Measurements from ENCODE around the gene OR2AT4.

The OR2AT4 gene

DNA sequence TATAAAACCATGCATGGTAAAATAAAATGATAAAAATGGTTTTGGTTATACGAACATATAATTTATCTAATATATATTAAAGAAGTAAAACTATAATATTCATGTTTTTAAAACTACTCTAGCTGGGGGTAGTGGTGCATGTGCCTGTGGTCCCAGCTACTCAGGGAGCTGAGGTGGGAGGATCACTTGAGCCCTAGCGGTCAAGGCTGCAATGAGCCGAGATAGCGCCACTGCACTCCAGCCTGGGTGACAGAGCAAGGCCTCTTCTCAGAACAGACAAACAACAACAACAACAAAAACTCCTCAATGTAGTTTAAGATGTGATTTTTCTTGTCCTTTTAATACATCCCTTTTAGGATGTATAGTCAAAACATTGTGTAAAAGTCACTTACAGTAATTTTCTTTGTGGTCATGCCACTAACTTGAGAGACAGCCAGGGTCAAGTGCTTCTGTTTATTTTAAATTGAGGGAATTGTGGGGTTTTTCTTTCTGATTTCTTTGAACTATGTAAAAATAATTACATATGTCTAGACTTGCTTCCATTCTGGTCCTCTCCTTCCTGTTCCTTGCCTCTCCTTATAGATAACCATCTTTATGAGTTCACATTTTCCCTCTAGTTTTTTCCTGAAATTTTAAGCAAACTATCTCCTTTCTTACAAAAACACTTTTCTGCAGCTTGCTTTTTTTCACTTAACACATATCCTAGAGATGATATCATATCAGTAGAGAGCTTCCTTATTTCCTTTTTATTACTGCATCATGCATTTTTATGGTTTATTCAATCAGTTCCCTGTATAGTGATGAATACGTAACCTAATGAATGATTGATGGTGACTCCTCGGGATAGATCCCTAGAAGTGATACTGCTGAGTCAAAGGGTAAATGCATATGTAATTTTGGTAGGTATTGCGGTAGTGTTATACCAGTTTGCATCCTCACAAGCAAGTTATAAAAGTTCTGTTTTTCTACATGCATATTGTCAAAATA, 9.1 kb downstream of the OR2AT4 start:
- H3K27ac ChIP-seq = no peak overlapping the region
- TF ChIP-seq, protein P1, sequence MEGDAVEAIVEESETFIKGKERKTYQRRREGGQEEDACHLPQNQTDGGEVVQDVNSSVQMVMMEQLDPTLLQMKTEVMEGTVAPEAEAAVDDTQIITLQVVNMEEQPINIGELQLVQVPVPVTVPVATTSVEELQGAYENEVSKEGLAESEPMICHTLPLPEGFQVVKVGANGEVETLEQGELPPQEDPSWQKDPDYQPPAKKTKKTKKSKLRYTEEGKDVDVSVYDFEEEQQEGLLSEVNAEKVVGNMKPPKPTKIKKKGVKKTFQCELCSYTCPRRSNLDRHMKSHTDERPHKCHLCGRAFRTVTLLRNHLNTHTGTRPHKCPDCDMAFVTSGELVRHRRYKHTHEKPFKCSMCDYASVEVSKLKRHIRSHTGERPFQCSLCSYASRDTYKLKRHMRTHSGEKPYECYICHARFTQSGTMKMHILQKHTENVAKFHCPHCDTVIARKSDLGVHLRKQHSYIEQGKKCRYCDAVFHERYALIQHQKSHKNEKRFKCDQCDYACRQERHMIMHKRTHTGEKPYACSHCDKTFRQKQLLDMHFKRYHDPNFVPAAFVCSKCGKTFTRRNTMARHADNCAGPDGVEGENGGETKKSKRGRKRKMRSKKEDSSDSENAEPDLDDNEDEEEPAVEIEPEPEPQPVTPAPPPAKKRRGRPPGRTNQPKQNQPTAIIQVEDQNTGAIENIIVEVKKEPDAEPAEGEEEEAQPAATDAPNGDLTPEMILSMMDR (conservative IDR thresholded peaks at IDR 0.05) = no peak

GRCh38 chr11:75084883-75085282, 11.8 kb downstream of the OR2AT4 start:
- H3K27ac ChIP-seq = no peak overlapping the region

DNA sequence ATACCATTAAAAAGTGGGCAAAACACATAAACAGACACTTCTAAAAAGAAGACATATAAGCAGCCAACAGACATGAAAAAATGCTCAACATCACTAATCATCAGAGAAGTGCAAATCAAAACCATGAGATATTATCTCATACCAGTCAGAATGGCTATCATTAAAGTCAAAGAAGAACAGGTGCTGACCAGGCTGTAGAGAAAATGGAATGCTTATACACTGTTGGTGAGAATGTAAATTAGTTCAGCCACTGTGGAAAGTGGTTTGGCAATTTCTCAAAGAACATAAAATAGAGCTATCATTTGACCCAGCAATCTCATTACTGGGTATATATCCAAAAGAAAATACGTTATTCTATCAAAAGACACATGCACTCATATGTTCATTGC, 13.5 kb downstream of the OR2AT4 start:
- H3K27ac ChIP-seq = no peak overlapping the region
- TF ChIP-seq, protein P1 (conservative IDR thresholded peaks at IDR 0.05) = no peak

More at GRCh38 chr11:75084883-75085282, 11.8 kb downstream of the OR2AT4 start:
- TF ChIP-seq, protein P1 (conservative IDR thresholded peaks at IDR 0.05) = no peak

DNA sequence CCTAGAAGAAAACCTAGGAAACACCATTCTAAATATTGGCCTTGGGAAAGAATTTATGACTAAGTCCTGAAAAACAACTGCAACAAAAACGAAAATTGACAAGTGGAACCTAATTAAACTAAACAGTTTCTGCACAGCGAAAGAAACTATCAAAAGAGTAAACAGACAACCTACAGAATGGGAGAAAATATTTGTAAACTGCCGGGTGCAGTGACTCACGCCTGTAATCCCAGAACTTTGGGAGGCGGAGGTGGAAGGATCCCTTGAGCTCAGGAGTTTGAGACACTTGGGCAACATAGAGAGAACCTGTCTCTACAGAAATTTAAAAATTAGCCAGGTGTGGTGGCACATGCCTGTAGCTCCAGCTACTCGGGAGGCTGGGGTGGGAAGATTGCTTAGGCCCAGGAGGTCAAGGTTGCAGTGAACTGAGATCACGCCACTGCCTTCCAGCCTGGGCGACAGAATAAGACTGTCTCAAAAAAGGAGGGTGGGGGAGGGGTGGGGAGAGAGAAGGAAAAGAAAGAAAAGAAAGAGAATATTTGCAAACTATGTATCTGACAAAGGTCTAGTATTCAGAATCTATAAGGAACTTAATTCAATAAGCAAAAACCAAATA, 14.0 kb downstream of the OR2AT4 start:
- TF ChIP-seq, protein P1 (conservative IDR thresholded peaks at IDR 0.05) = no peak

DNA sequence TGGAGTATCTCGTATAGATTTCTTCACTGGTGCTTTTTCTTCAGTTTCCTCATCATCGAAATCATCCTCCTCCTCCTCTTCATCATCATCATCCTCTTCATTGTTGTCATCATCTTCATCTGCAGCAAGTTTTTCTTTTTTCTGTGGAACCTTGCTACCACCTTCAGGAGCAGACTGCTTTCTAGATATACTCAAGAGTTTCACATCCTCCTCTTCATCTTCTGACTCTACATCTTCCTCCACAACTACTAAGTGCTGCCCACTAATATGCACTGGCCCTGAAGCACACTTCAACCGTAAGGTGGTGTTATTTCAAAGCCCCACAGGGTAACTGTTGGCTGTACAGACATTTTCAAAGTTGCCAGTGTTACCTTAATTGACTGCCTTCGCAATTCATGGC, 17.1 kb downstream of the OR2AT4 start:
- TF ChIP-seq, protein P1 (conservative IDR thresholded peaks at IDR 0.05) = no peak
- H3K27ac ChIP-seq = no peak overlapping the region

More for the DNA sequence above, 14.0 kb downstream of the OR2AT4 start:
- H3K27ac ChIP-seq = no peak overlapping the region

GRCh38 chr11:75078233-75078632, 18.4 kb downstream of the OR2AT4 start:
- TF ChIP-seq, protein P1 (conservative IDR thresholded peaks at IDR 0.05) = no peak
- H3K27ac ChIP-seq = no peak overlapping the region

- TF ChIP-seq, protein P1 (conservative IDR thresholded peaks at IDR 0.05) = no peak
These were observed 19.4 kb downstream of the OR2AT4 start for GRCh38 chr11:75077316-75077715.

More at GRCh38 chr11:75077316-75077715, 19.4 kb downstream of the OR2AT4 start:
- no peak overlapping the region for H3K27ac ChIP-seq
